Measurements from ENCODE around the gene HLA-DOB.

The HLA-DOB gene

DNA sequence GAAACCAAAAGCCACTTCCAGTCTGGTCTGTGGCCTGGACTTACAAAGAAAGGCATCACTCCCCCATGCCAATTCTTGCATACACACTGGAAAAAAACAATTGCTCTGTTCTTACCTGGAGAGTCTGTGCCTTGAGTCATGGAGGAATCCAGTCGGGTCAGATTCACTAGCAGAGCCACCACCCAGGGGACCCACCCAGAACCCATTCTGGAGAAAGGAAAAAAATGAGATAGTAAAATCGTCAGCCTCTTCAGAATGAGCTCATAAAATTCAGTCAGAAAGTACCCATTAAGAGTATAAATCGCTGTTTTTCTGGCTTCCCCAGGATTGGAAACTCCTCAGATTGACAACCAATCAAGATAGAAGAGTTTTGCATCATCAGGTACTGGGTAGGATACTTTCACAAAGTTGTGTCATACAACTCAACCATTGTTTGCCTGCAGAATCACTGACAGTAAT, at the start of gene HLA-DOB:
TSS of gene HLA-DOB (minus strand) at position 257 of the 459 bp plus-strand sequence. CDS start at position 206, 51 bp downstream.
- no peak for DNase-seq

DNA sequence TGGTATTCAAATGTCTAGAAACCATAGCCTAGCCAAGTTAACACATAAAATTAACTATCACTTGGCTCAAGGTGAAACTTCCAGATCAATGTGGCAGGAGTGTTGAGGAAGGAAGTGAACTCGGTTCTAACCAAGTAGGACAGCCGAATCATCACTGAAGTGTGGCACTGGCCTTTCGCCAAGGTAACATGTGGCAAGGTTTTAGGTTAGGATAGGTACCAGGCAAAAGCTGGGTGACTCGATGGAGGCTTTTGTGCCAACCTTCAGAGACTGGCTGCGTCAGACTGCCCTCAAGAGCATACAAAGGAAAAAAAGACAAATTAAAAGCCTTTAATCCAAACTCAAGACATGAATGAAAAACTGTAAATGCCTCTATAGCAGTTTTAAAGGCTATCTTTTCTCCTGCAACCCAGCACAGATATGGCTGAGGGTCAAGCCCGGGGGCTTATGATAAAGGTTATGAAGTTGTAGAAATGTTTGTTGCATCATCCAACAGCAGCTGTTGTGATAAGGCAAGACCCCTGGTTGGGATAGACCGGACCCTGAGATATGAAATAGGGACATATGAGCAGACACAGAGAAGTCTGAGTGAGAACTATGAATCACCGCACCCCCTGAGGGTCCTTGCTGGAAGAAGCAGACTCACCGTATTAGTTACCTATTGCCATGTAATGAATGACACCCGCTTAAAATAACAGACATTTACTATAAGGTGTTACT, 49.1 kb upstream of the HLA-DOB start:
- no peak for DNase-seq

DNA sequence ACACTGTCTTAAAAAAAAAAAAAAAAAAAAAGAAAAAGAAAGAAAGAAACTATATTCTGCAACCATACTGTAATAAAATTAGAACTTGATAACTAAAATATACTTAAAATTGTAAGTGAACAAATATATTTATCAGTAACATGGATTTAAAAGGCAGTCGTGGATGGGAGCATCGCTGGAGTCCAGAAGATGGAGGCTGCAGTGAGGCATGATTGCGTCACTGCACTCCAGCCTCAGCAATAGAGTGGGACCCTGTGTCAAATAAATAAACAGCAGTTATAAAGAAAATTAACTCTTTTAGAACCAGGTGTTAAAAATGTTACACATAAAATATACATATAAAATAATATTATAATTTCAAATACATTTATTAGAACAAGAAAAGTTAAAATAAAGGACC, 45.9 kb upstream of the HLA-DOB start:
- DNase-seq: no peak

DNA sequence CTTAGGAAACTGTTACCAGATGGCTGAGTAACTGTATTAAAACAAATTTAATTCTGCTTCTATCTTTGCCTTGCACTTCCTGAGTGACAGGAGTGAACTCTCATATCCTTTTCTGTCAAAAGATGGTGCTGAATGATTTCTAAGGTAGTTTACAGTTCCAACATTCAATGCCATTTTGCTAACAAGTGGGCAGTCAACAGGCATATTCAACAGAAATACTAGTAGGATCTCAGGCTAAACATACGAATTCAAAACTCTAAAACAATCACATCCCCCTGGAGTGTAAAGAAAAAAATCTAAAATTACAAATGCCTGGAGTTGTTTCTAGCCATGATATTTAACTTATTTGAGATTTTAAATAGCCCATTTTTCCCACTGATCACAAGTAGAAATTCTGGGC, 43.9 kb upstream of the HLA-DOB start:
- DNase-seq: no peak

DNA sequence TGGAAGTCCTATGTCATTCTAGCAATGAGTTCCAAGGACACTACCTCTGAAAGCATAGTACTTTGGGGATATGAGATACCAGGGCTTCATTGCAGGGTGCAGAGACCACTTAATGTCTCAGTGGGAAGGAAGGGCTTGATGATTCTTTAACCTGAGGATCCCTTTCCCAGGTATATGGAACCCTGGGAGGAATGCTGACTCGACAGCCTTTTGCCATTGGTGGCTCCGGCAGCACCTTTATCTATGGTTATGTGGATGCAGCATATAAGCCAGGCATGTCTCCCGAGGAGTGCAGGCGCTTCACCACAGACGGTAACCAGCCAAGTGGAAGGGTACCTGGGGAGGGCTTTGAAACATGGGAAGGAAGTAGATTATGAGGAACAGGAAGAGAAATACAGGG, 41.4 kb upstream of the HLA-DOB start:
- DNase-seq: no peak

DNA sequence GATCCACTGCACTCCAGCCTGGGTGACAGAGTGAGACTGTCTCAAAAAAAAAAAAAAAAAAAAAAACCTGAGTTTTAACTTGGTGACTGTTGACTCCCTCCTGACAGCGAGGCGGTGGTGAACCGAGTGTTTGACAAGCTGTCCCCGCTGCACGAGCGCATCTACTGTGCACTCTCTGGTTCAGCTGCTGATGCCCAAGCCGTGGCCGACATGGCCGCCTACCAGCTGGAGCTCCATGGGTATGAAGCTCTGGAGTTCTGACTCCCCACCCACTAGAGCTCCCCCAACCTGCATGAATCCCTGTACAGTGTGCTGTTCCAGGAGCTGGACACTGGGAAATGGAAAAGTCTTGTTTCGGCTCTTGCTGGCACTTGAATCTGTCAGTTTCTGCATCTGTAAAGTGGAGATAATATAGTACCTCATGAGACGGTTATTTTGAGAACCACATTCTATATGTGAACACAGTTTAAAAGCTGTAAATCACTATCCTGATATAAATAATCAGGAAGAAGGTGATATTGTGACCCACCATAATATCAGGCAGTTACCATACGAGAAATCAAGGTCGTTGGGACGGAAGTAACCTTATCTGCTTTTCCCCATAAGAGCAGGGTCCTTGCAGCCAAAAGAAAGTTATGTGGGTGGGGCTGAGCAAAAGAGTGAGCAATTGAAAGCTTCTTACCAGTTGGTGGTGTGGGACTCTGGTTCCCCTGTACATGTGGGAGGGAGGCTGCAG, 40.5 kb upstream of the HLA-DOB start:
- no peak for DNase-seq

DNA sequence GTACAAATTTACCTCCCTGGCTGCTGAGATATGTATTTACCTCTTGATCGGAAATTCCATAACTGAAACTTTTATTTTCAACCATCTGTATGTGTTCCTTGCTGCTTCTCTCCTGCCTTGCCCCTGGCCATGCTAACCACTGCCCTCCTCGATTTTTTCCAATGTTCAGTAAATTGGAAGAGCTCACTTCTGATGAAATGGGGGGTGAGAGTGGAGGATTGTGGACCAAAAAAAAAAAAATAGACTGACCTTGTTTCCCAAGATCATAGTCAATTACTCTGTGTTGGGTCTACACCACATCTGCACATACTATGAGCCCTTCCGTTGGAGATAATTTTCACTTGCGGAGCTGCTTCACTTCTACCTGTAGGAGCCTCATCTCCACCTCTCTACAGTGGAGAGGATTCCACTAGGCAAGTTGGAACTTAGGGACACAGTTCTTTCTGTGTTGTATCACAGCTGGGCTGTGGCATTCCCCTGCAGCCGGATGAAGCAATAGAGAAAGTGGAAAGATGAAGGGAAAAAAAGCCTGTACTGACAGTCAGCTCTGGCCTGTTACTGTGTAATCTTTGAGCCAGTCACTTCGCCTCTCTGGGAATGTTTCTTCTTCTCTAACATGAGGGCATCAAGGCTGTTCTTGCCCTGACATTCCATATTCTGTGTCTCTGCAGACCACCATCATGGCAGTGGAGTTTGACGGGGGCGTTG, 38.8 kb upstream of the HLA-DOB start:
- no peak for DNase-seq

DNA sequence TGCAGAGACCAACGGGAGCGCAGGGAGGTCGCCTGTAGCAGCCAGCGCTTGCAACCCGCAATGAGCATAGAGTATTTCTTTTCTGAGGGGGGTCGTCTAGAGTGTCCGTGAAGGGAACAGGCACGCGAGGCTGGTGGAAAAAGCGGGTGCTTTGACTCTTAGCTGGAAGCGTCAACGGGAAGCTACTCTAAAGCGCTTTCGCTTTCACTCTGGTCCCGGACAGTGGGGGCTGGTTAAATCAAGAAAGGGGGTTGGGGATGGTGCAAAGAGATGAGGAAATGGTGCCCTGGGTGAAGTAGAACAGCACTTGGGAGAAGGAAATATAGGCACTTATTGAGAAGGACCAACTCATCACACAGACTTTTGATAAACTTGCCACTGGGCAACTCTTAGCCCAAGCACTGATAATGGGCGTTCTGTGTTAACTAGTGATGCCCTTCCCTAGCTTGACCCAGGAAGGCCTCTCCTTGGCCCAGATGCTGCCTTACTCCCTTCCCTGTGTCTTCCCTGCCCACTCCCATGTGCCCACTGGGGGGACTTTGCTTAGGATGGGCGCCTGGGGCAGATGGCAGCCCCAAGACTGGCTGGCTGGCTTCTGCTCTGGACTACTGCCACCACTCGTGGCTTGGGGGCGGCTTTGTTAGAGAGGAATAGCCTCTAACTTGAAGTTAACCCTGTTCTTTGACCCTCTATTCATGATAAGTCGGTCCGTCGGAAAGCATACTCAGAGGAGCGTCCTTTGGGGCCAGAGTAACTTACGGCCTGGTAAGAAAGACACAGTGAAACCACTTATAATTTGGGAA, 37.8 kb upstream of the HLA-DOB start:
- peak in 1 of 2 experiments; percentile 70 for DNase-seq

DNA sequence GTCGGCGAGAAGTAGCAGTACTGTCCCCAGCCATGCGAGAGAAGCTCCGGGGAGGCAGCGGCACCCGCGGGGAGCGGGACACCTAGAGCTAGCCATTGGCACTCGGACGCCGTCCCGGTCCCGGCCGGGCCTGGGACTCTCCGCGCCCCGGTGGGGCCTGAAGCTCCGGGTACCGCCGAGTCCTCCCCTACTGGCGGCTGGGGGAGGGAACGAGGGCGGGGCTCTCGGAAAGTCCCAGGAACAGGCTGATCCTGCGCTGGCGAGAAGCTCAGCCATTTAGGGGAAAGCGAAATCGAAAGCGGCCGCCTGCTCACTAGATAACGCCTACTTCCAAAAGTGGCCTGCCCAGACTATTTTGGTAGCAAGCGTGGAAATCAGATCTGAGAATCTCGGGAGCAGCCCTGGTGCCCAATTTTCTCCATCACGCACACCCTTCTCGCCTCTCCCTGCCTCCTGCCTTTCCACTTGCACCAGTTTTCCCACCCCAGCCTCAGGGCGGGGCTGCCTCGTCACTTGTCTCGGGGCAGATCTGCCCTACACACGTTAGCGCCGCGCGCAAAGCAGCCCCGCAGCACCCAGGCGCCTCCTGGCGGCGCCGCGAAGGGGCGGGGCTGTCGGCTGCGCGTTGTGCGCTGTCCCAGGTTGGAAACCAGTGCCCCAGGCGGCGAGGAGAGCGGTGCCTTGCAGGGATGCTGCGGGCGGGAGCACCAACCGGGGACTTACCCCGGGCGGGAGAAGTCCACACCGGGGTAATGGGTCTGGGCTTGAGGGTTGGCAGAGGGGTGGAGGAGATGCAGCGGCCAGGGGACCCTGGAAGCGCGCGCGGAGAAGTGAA, 37.0 kb upstream of the HLA-DOB start, which contains the start of the genes PSMB9 and TAP1:
TSS of gene PSMB9 (plus strand) at position 652 of the 835 bp plus-strand sequence. CDS start at position 690, 38 bp downstream.
TSS of gene TAP1 (minus strand) at position 164 of the 835 bp plus-strand sequence. CDS start at position 96, 68 bp downstream.
- peak; percentile 94 to 96 for DNase-seq

DNA sequence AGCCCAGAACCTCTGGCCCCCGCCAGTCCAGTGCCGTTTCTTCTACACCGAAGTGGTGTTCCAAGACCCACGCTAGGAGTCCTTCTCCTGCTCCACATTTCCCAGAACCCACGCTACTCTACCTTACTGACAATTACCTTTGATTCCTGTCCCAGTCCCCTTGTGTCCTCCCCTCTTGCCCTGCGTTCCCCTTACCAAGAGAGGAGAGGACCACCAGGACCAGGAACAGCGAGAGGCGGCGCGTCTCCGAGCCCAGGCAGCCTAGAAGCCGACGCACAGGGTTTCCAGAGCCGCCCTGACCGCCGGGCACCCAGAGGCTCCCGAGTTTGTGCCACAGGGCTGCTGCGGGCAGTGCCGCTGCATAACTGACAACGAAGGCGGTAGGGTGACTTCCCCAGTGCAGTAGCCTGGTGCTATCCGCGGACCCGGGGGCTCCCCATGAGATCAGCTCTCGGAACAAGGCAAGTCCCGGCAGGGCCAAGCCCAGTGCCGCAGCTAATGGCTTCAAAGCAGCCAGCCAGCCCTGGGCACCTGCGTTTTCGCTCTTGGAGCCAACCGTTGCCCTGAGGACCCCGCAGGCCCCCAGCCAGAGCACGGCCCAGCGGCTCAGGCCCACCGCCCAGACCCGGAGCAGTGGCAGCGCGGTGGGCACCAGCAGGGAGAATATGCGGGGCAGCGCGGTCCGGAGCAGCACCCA, 36.2 kb upstream of the HLA-DOB start:
- peak; percentile 68 to 74 for DNase-seq

DNA sequence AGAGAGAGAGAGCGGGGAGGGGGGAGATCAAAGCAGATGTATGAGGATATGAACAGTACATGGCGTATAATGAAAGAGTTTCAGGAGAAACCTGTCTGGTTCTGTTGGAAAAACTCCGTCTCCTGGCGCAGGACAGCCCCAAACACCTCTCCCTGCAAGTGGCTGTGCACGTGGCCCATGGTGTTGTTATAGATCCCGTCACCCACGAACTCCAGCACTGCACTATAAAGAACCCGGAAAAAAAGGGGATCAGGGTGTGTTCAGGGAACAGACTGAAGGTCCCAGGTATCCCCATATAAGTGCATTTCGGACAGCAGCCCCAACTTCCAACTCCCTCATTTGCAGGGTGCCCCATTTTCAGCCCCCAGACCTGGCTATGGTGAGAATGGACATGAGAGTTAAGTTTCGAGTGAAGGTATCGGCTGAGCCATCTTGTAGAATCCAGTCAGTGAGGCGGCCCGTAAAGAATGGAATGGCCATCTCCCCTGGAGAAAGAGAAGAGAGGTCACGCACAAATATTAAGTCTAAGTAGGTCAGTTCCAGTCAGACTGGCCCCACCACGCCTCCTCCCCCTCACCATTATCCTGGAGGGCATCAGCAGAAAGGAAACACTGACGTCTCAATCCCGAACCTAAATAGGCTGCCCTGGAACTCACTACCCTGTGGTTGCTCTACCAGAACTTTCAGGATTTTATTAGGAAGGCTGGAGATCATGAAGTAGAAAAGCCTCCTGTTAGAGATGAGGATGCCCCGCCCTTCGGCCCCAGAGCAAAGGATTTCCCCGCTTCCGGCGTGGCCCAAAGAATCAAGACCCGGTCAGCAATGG, 35.4 kb upstream of the HLA-DOB start:
- peak; percentile 61 to 63 for DNase-seq

DNA sequence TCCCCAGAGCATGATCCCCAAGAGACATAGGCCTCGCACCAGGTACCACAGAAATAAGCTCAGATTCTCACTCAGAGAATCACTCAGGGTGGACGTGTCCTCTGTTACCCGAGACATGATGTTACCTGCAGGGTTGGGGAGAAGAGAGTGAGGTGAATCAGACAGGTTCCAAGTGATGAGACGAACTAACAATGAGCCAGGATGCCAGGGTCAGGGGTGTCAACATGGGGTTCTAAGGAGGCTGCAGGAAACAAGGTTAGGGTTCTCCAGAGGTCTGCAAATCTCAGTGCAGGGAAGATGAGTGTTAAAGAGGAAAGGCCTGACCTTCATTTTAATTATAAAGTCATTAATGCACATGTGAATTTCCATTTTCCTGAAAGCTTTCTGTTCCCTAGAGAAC, 34.2 kb upstream of the HLA-DOB start:
- DNase-seq: no peak

DNA sequence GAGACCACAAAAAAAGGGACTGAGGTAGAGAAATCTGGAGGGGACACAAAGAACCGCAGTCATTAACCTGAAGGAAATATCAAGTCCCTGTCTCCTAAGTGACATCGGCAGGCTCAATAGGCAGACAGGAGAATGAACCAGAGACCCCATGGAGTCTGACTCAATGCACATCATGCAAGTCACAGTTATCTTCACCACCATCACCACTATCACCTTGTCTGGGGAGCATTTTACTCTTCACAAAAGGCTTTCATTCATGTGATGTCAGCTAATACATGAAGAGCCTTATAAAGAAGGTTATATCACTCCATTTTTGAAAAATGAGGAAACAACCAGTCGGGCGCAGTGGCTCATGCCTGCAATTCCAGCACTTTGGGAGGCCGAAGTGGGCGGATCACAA, 32.3 kb upstream of the HLA-DOB start:
- DNase-seq: no peak

DNA sequence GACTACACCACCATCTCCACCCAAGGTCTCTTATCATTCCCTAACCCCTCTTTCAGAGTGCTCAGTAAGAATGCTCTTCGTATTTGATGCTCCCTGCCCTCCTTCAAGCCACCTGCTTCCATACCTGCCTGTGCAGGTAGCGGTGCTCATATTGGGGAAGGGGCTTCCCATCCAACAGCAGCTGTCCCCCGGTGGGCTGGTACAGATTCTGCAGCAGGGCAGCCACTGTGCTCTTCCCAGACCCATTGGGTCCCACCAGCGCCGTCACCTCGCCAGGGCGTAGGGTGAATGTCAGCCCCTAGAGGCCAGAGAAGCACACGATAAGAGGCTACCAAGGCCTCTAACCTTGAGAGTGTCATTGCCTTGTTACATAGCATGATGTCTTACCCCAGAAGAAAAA, 31.0 kb upstream of the HLA-DOB start:
- DNase-seq: no peak

DNA sequence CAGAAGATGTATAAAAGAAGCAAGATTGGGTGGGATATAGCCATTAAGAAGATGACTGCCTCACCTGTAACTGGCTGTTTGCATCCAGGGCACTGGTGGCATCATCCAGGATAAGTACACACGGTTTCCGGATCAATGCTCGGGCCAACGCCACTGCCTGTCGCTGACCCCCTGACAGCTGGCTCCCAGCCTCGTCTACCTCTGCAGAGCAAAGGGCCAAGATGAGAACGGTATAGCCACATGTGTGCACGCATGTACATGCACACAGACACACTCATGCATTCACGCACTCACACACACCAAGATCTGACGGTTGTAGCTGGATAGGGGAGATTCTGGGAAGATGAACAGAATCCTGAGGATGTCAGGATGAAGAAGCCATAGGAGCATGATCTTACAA, 30.2 kb upstream of the HLA-DOB start:
- no peak for DNase-seq

DNA sequence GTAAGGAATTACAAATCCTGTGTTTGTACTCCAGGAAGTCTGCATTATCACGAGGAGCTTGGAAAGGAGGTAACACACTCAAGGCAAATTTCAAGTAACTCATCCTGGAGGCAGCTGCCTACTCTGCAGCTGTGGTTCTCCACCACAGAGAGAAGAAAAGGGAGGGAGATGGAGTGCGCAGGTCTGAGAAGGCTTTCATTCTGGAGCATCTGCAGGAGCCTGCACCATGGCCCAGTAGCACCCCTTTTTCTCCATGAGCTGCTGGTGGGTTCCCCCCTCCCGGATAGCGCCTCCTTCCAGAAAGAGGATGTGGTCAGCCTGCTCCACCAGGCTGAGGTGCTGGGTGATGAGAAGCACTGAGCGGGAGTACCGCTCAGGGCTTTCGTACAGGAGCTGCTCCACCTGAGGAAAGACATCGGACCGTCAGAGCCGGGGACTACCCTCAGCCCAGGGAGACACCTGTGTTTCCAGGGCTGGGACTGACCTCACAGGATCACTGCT, 28.6 kb upstream of the HLA-DOB start:
- DNase-seq: peak; percentile 59 to 71

DNA sequence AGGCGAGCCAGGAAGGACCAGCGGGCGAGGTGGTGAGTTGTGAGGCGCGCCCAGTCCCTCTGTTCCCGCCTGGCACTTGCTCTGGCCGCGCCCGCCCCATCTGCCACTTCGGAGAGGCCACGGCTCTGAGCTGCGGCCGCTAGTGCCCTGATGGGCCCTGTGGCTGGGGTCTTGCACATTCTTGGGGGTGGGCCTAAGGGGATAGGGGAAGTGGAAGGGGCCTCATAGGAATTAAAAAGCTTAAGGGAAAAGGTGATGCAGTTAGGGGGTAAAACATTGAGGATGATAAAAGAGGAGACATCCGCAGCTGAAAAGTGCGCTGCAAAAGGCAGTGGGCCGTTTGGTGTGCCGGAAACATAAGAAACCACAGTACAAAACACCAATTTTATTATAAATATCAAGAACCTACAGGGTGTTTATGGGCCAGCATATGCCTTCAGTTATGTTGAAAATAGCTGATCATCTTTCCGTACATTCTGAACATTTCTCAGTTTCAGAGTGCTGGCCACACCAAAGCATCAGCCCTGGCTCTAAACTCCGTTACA, 28.1 kb upstream of the HLA-DOB start:
- no peak for DNase-seq

DNA sequence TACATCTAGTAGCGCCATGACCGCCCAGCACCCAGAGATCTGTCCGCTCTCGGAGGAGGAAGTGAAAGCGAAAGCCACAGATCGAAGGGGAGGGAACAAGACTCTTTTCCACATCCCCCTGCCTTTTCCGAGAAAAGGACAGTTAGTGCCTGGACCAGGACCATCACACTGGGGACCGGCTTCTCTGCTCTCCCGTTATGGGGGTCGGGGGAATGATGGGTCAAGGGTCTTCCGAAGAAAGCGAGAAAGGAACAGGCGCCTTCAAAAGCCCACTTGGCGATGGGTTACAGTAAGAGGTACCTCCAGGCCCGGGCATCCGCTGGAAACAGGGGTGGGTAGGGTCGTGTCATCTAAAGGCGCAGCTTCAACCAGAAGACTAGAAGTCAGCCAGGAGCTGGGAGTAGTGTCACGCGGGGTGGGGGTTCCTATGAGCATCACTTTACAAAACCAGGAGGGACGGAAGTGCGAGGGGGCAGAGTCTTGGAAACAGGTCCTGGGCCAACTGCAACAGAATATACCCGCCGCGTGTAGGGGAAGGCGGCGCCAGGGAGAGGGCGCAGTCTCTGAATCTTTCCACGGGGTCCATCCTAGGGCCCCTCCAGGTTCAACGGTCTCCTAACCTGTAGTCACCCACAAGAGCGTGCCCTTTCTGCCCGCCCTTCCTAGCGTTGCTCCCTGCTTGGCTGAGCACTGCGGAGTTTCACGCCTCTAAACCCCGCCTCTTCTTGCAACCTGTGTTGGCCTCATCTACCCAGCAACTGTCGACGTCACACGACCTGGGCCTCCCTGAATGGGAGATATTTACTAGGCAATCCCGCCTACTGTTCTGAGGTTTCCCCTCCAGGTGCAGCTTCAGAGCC, 27.4 kb upstream of the HLA-DOB start, which contains the start of gene PSMB8:
TSS of gene PSMB8 (minus strand) at position 69 of the 860 bp plus-strand sequence. CDS start at position 18, 51 bp downstream.
- peak; percentile 98 to 99 for DNase-seq
